Activated CD4-positive, alpha-beta T cell treated with anti-CD3 and anti-CD28 coated beads, Interleukin-2, amount 50 U/mL, for 4 hours (primary cell): ENCODE results near the gene CTSH.

Source experiments
- DNase-seq, 2 experiments: peaks; one replicate each; pipeline ENCODE4 v3.0.0-alpha.2; 2020

Gene CTSH, protein sequence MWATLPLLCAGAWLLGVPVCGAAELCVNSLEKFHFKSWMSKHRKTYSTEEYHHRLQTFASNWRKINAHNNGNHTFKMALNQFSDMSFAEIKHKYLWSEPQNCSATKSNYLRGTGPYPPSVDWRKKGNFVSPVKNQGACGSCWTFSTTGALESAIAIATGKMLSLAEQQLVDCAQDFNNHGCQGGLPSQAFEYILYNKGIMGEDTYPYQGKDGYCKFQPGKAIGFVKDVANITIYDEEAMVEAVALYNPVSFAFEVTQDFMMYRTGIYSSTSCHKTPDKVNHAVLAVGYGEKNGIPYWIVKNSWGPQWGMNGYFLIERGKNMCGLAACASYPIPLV

DNA sequence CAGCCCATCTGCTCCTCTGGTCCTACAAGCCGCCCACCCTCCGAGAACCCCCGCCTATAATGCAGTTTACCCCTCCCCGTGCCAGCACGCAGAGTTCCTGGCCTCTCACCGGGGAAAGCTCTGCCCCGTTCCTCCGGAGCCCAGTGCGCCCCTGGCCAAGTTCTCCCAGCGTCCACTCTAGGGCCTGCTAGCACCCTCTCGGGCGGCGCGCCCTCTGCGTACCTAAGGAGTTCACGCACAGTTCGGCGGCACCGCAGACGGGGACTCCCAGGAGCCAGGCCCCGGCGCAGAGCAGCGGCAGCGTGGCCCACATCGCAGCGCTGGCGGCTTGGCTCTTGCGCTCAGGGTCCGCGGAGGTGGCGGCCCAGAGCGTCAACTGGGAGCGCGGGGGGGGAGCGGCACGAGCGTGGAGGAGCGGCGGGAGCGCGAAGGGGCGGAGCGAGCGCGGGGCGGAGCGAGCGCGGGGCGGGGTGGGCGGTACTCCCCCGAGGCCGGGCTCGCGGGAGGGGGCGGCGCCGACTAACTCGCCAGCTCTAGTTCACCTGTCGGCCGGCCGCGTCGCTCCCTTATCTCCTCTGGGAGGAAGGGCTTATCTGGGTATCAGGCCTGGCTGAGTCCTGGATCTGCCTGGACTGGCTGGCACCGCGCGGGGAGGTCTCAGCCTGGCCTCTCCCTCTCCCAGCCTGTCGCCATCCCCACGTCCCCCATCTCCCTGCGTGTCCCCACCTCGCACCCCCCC, at the start of gene CTSH:
Gene CTSH, minus strand, starts transcription at position 378 of the 739 bp plus-strand sequence. Its CDS starts 65 bp downstream, at position 313.
- peak; percentile 66 to 71 for DNase-seq

DNA sequence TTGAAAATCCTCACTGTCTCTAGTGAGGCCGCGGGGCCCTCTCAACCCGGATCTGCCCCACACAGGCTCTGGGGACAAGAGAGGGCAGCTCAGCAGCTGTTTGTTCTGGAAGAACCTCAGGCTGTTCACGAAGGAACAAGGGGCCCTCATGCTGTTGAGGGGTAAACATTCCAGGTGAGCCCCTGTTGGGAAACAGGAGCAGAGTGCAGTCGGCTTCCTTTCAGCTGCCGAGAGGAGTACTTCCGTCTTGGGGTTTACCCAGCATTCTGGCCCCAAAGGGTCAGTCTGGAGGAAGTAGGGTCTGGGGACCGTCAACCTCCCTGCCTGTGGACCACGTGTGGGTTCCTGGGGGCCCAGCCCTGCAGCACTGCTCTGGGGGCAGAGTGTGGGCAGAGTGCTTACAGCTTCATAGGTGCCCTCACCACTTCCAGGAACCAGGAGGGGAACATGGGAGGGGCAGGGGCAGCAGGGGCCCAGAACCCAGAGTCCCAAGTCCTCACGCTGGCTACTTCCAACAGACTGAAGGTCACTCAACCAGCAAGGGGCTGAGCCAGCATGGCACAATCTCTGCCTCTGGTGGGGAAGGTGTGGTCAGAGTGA, 49.2 kb upstream of the CTSH start:
- DNase-seq, result no peak

DNA sequence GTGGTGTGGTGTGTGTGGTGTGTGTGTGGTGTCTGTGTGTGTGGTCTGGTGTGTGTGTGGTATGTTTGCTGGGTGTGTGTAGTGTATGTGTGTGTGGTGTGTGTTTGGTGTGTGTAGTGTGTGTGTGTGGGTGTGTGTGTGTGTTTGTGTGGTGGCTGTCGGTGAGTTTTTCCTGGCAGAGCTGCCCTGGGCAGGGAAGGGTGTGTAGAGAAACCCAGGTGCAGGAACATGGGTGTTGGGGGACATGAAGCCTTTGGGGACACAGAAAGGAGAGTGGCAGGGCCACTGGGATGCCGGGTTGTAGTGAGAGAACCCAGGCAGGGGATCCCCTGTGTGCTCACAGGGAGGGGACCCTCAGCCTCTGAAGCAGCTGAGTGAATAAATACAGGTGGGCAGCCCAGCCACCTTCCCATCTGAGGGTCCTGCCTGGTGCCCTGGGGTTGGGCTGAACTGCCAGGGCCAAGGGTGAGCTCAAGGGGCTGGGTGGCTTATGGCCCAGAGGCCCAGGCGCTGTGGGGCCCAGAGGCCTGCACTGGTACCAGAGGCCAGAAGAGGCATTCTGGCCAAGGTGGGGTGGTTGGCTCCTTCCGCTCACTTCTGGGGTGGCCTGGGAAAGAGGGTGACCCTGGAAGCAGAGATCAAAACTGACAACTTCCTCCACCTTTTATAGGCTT, 48.5 kb upstream of the CTSH start:
- DNase-seq, result no peak

DNA sequence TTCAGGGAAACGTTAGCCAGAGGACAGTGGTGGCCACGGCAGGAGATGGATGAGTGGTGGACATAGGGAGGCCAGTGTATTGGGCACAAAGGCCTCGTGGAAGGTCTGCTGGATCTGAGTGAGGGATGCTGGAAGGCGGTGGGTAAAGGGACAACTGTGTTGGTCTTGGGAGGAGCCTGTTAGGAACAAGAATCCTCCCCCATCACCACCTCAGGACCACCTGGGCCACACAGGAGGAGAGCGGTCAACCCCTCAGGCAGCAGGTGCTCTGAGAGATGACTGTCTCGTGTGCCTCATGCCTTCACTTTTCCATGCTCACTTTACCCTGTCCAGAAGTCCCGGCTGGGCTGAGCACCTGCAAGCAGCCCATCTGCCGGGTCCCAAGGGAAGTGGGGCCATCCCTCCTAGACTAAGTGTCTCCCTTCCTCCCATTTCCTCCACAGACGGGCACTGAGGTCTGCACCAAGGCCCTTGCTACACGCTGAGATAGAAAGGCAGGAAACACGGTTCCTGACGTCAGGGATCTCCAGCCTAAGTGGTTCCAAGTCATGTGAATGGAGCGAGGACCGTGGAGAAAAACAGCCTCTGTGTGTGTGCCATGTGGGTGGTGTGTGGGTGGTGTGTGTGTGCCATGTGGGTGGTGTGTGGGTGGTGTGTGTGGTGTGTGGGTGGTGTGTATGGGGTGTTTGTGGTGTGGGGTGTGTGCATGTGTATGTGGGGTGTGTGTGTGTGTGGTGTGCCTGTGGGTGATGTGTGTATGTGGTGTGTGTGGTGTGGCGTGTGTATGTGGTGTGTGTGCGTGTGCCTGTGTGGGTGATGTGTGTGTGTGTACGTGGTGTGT, 47.8 kb upstream of the CTSH start:
- no peak for DNase-seq

DNA sequence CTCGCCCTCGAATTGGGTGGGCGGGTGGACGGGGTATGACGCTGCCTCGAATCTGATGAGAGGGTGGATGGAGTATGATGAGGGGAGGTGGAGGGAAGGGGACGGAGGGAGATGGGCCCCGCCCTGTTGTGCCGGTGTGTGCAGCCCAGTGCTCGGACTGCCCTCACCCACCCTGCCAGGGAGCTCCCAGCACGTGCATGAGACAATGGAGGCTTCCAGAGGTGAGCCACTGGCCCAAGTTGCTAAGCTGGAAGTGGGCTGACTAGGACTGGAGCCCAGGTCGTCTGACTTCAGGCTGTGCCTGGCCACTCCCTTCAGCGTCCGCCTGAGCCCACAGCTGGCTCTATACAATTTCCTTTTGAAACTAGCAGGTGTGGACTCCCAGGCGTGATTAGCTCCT, 47.0 kb upstream of the CTSH start:
- DNase-seq, result no peak

DNA sequence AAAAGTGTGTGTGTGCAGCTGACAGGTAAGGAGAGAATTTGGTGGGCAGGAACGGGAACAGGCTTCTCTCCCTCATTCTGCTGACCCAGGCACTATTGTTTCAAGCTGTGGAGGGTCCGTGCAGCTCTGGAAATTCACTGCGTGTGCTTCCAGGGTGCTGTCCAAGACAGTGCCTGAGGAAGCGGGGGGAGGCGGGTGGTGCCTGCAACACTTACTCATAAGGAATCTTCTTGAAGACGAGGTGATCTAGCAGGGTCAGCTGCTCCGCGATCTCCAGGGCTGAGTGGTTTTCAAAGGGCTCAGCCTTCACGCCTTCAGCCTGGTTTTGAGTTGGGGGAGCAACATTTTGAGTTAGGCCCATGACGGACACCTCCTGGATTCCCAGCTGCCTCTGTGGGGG, 46.6 kb upstream of the CTSH start:
- no peak for DNase-seq

DNA sequence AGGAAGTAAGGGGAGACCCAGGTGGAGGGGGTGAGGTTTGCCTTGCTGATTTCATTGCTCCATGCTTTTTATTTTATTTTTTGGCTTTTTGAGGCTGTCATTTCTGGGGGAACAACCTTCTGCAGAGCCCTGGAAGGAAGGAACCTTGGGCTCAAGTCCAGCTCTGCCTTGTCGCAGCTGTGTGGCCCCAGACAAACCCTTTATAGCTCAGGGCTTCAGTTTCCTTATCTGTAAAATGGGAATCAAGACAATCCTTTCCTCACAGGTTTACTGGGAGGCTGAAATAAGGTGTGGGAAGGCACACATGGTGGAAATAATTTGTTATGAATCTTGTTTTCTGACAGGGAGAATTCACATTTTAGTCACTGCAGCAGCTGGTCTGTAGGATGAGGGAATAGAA, 45.4 kb upstream of the CTSH start:
- no peak for DNase-seq

DNA sequence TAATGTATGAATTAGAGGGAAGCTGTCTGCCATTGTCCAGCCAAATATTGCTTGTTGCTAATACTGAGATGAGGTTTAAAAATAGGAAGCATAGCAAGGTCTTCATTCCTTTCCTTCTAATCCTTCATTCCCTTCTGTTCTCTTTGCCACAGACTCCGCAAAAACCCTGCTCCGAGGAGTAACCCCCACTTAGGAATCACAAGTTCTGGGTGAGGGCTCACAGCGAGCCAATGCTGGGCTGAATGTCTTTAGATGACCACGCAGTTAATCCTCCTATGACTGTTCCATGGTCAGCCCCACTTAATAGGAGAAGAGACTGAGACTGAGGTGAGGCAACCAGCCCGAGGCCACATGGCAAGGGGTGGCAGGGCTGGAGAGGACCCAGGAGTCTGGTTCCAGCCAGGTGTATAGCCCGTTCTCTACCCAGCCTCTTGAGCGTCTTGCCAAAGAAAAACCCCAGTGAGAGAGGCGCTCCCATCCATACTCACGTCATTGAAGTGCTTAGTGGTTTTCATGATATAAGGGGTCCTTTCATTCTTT, 44.9 kb upstream of the CTSH start:
- DNase-seq, result no peak

DNA sequence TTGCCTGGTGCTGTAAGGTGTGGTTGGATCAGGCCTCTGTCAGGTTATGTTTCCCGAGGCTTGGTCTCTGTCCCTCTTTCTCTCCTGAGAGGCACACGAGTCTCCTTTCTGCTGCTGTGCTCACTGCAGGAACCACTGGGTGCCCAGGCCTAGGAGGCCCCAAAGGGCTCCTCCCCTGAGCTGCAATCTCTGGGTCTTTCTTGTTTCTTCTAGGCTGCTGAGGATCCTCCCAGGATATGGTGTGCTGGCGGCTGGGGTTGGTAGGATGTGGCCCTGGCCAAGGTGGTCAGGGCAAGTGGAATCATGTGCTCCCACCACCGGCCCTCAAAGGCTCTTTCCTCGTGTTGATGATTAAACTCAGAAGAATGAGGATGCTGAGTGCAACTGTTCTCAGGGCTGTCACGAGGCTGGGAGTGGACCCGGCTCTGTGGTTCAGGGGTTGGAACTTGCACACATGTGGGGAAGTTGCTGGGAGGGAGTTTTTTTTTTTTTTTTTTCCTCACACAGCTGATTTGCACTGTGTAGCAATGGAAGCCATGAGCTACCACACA, 43.6 kb upstream of the CTSH start:
- no peak for DNase-seq

DNA sequence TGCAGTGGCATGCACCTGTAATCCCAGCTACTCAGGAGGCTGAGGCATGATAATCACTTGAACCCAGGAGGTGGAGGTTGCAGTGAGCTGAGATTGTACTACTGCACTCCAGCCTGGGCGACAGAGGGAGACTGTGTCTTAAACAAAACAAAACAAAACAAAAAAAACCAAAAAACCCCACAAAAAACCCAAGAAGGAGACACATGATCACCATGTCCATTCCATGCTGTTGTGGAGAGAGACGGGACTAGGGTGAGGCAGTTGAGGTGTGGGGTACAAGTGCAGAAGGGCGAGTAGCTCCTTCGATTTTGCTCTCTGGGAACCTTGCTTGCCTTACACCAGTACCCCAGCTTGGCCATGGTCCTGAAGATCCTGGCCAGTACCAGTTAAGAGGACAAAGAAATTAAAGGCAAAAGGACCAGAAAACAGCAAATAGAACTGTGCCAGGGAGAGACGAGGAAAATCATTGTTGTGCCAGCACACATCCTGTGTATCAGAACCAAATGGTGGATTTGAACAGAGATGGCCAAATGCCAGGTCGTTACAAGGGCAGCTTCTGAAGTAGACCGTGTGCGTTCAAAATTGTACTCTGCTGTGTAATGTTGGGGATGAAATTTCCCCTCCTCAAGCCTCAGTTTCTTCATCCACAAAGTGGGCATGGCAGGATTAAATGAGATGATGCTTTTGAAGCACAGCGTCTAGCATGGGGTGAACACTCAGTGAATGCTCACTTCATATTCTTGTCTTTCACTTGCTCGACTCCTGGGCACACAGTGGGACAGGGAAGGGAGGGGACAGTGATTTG, 42.9 kb upstream of the CTSH start:
- no peak for DNase-seq

DNA sequence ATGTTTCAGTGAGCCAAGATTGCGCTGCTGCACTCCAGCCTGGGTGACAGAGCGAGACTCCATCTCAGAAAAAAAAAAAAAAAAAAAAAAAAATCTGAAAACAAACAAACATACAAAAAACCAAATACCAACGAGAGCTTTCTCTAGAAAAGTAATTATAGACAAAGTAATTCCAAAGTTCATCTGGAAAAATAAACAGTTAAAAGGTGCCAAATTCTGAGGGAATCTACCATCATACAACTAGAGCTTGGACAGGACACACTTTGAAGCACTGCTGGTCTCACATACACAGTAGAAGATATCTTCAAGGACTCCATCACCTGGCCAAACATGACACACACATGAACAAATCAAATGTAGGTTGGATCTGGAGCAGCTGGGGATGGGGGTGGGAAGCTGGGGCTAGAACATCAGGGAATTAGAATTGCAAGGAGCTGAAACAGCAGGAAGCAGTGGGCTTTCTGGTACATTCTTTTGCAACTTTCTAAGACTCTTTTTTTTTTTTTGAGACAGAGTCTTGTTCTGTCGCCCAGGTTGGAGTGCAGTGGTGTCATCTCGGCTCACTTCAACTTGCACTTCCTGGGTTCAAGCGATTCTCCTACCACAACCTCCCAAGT, 41.1 kb upstream of the CTSH start:
- DNase-seq, result no peak

DNA sequence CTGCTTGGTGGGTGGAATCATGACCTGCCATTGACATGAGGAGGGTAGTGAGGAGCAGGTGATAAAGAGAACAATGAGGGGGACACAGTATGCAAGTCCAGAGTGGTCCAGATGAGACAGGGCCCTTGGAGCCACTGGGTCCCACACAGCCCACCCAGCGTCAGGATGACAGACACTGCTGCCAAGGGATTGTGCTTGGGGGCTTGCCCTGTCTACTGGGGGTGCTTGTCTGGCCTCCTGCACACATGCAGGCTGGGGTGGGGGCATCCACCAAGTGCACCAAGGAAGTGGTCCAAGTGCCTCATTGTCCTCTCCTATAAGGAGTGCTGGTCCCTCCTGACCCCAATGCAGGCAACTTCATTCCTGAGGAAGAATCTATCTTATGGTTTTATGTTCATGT, 39.2 kb upstream of the CTSH start:
- DNase-seq, result no peak

DNA sequence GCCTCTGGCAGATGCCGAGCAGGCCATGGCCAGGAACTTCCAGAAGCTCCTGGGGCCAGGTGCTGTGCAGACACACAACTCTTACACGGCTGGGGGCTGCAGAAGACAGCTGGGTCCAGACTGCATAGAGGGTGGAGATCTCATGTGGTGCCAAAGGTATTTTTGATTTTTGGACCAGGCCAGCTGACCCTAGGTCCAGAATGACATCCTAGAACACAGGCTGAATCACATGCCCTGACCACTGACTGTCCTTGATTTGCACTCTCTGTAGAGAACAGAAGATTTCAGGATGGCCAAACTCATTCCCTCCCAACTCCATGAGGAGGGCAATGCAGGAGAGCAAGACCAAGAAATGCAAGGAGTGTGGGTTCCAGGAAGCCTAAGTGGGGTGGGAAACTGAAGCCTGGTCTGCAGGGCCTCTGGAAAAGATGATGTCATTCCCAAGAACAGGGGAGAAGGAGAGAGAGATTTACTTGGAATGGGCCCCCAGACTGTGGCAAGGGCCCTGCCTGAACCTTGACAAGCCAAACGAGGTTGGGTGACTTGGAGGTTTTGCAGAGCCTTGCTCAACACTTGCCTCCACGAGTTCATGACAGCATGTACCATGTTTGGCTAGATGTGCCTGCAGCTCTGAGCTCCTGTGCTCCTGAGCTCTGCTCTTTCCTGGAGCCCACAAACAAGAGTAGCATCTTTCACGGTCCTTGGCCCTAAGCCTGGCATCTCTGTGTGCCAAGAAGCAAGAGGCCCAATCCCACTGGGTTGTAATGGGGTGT, 38.5 kb upstream of the CTSH start:
- DNase-seq, result no peak

DNA sequence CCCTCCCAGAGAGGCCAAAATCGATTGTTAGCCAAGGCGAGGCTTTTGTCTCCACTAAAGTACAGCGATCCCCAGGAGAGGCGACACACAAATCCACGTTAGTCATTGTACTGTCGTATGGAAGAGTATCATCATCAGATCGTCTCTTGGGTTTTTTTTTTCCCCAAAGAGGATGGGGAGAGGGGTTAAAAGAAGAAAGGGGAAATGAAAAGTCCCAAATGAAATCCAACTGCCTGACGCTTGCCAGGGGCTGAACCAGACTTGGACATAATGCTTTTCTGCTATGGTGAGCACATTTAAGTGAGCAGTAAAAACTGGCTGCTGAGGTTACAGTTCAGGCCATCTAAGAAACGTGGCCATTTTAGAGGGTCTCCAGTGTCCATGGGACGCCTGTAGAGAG, 37.9 kb upstream of the CTSH start:
- no peak for DNase-seq

DNA sequence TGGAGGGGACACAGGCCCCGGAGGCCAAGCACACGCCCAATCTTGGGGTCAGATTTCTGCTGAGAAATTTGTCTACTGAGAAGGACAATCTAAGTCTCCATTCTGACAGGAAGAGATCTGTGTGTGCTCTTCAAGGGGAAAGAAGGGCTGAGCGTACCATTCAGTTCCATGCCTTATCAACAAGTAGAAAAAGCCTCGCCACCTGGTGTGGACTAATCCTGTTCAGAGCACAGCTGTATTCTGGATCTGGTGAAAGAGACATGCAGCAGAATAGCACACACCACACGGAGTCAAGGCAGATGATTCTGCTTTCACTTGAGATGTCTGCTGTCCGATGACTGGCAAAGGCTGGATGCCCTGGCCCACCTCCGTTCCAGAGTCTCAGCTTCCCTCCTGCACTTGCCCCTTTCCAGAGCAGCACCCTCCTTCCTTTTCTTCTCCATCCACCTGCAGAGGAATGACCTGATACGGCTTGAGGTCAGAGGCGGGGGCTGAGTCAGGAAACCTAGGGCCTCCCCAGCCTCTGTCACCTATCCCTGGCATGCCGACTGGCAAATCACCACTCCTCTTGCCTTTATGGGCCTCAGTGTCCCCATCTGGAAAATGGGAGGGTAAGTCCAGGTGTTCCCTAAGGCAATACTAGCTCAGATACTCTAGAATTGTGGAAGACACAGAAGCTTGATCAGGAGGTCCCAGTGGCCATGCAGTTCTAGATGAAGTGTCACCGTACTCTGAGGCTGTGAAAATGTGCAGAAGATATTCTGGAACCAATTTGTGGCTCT, 36.9 kb upstream of the CTSH start:
- DNase-seq, result no peak

DNA sequence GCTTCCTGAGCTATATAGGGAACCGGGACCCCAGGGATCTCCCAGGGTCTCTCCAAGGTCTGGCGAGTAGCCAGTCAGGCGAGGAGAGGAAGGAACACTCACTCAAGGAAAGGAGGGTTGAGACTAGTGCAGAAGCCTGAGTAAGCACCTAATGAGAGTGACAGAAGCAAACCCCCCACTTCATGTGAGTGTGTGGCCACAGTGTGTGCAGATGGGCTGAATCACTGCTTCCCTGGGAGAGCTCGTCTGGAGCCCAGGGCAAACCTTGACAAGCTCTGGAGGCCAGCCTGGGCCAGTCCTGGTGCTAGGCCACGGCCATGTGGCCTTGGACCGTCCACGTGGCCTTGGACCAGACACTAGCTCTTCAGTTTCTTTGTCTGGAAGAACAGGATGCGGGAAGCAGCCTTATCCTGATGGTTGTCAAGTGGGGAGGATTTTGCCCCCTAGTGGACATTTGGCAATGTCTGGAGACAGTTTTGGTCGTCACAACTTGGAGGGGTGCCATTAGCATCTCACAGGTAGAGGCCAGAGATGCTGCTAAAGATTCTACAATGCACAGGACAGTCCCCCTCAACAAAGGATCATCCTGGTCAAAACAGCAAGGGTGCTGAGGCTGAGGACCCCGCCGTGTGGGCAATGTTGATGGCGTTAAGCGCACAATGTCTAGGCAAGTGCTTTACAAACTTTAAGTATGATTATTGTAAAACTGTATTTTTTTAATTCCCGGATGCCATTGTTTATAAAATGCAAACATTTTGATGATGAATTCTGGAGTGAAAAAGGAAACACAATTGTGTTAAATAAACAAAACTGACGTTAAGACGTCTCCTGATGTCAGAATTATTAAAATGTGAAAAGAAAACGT, 34.8 kb upstream of the CTSH start:
- peak; percentile 12 to 21 for DNase-seq

DNA sequence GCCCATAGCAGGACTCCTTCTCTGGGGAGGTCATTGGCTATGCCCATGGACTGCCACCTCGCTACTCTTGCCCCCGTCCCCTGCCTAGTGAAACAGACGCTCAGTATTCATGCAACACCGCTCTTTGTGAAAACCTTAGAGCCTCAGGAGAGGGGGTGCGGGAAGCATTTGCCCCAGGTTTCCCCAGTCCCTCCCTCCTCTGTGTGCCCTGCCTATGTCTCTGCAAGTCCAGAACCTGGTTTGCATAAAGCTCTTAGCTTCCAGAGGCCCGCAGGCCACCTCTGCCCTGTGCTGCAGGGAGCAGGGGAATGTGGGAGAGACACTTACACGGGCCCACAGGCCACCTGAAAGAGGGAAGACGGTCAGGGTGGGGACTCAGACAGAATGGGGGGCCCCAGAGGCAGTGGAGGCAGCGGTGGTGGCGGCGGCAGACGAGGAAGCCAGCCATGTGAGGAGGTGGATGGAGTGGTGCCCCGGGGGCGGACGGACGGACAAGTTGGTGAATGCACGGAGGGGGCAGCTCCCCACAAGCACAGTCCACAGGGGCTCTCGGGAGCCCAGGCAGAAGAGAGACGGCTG, 33.8 kb upstream of the CTSH start:
- no peak for DNase-seq
